ENCODE data around the gene EFNA5.
"Not testable (repeated sequence)": the region's sequence is repeated elsewhere in the genome, so short reads cannot be mapped to it uniquely, and the experiment has no call there.

EFNA5 gene

GRCh38 chr5:107439832-107440231 lies 230.9 kb downstream of the EFNA5 start:
- no peak overlapping the region for H3K9ac ChIP-seq (ENCODE audit: insufficient read length, low read depth)
- H3K4me3 ChIP-seq (ENCODE audit: insufficient read length, low read depth), result no peak overlapping the region
- no peaks in the 10 kb centered on the region for H3K27me3 ChIP-seq (ENCODE audit: insufficient read depth, insufficient read length)
- DNase-seq (ENCODE audit: low read depth, low spot score), result no peak
- no peaks in the 10 kb centered on the region for H3K36me3 ChIP-seq (ENCODE audit: insufficient read depth, insufficient read length, low read length)
- 0 out of 2 replicates have a peak, but pooled peaks cover 4% of the 10 kb centered on the region for H3K9me3 ChIP-seq (ENCODE audit: insufficient read depth, low read length)
- TF ChIP-seq SUZ12 (IDR thresholded peaks at IDR 0.05; ENCODE audit: extremely low read depth, insufficient read depth, insufficient read length), result no peak
- no peak for TF ChIP-seq ZNF274 (IDR thresholded peaks at IDR 0.05; ENCODE audit: low read depth, low read length)
- no peak for TF ChIP-seq YY1 (IDR thresholded peaks at IDR 0.05; ENCODE audit: insufficient read depth, insufficient read length)
- H3K4me1 ChIP-seq (ENCODE audit: insufficient read depth, insufficient read length), result no peaks in the 10 kb centered on the region

- no peak for DNase-seq (ENCODE audit: low read depth, low spot score)
These were observed 232.7 kb downstream of the EFNA5 start for GRCh38 chr5:107437986-107438510.

DNA sequence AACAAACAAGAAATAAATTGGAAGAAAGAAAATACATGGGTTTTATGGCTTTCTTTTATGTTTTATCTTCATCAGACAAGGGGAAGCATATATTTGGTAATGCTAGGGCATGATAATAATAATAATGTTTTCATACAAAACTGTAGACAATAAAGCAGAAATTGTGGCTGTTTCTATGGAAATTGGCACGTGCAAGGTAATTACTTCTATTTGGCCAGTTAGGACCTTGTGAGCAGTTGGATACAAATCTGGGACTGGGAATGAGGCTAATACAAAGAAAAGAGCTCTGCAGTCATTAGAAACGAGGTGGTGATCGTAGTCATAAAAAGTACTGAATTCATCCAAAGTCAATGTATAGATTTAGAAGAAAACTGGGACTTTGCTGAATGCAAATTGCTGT lies 233.6 kb downstream of the EFNA5 start:
- H3K9me3 ChIP-seq (ENCODE audit: insufficient read depth, low read length), result 0 out of 2 replicates have a peak, but pooled peaks cover 4% of the 10 kb centered on the region
- no peak overlapping the region for H3K9ac ChIP-seq (ENCODE audit: insufficient read length, low read depth)
- H3K36me3 ChIP-seq (ENCODE audit: insufficient read depth, insufficient read length, low read length), result no peaks in the 10 kb centered on the region
- no peak for DNase-seq (ENCODE audit: low read depth, low spot score)
- no peaks in the 10 kb centered on the region for H3K27me3 ChIP-seq (ENCODE audit: insufficient read depth, insufficient read length)
- TF ChIP-seq SUZ12 (IDR thresholded peaks at IDR 0.05; ENCODE audit: extremely low read depth, insufficient read depth, insufficient read length), result no peak
- TF ChIP-seq ZNF274 (IDR thresholded peaks at IDR 0.05; ENCODE audit: low read depth, low read length), result no peak
- TF ChIP-seq YY1 (IDR thresholded peaks at IDR 0.05; ENCODE audit: insufficient read depth, insufficient read length), result no peak
- H3K4me3 ChIP-seq (ENCODE audit: insufficient read length, low read depth), result no peak overlapping the region
- no peaks in the 10 kb centered on the region for H3K4me1 ChIP-seq (ENCODE audit: insufficient read depth, insufficient read length)

More at GRCh38 chr5:107437986-107438510, 232.7 kb downstream of the EFNA5 start:
- no peaks in the 10 kb centered on the region for H3K36me3 ChIP-seq (ENCODE audit: insufficient read depth, insufficient read length, low read length)
- H3K9ac ChIP-seq (ENCODE audit: insufficient read length, low read depth), result no peak overlapping the region
- no peaks in the 10 kb centered on the region for H3K4me1 ChIP-seq (ENCODE audit: insufficient read depth, insufficient read length)
- no peak for TF ChIP-seq YY1 (IDR thresholded peaks at IDR 0.05; ENCODE audit: insufficient read depth, insufficient read length)
- TF ChIP-seq SUZ12 (IDR thresholded peaks at IDR 0.05; ENCODE audit: extremely low read depth, insufficient read depth, insufficient read length), result no peak
- no peak for TF ChIP-seq ZNF274 (IDR thresholded peaks at IDR 0.05; ENCODE audit: low read depth, low read length)
- H3K4me3 ChIP-seq (ENCODE audit: insufficient read length, low read depth), result no peak overlapping the region
- 0 out of 2 replicates have a peak, but pooled peaks cover 4% of the 10 kb centered on the region for H3K9me3 ChIP-seq (ENCODE audit: insufficient read depth, low read length)
- H3K27me3 ChIP-seq (ENCODE audit: insufficient read depth, insufficient read length), result no peaks in the 10 kb centered on the region

DNA sequence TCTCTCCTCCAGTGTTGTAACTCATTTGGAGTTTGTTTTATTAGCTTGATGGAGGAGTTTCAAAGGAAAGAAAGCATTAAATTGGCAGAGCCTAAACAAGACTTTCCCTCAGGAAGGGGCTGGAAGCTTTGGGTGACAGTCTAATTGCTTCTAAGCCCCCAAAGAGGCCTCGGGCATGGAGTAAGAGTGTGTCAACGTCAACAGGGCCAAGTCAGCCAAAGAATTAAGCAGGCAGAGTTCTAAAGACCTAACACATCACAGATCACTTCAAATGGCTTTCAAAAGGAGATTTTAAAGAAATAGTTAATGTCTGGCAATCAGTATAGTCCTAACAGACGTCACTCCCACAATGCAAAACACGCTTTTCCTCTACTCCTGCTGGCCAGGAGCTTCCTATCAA lies 234.5 kb downstream of the EFNA5 start:
- Histone ChIP-seq H3K36me3 (ENCODE audit: insufficient read depth, insufficient read length, low read length) (no peaks in the 10 kb centered on the region), H3K4me3 (ENCODE audit: insufficient read length, low read depth) (no peak overlapping the region), H3K4me1 (ENCODE audit: insufficient read depth, insufficient read length) (no peaks in the 10 kb centered on the region), H3K27me3 (ENCODE audit: insufficient read depth, insufficient read length) (no peaks in the 10 kb centered on the region), H3K9me3 (ENCODE audit: insufficient read depth, low read length) (0 out of 2 replicates have a peak, but pooled peaks cover 4% of the 10 kb centered on the region), H3K9ac (ENCODE audit: insufficient read length, low read depth) (no peak overlapping the region)
- DNase-seq (ENCODE audit: low read depth, low spot score), result no peak
- TF ChIP-seq YY1 (IDR thresholded peaks at IDR 0.05; ENCODE audit: insufficient read depth, insufficient read length) (no peak), ZNF274 (IDR thresholded peaks at IDR 0.05; ENCODE audit: low read depth, low read length) (no peak), SUZ12 (IDR thresholded peaks at IDR 0.05; ENCODE audit: extremely low read depth, insufficient read depth, insufficient read length) (no peak)

DNA sequence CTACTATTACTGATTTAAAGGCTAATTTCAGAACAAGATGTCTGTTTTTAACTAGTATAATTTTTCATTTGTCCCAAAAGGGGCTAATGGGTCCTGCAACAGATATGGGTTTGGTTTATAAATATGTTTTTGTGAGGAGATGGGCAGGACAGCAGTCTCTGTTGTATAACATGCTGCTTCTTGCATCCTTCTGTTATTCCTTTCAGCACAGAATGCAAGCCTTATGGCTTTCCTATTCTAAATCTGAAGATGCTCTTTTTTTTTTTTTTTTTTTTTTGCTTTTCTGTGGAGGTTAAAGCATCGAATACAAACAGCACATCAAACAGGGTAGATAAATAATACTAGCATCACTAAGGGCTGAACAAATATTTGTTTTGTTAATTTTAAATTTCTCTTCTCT lies 235.7 kb downstream of the EFNA5 start:
- Histone ChIP-seq H3K9ac (ENCODE audit: insufficient read length, low read depth) (no peak overlapping the region), H3K9me3 (ENCODE audit: insufficient read depth, low read length) (0 out of 2 replicates have a peak, but pooled peaks cover 4% of the 10 kb centered on the region), H3K36me3 (ENCODE audit: insufficient read depth, insufficient read length, low read length) (no peaks in the 10 kb centered on the region), H3K4me3 (ENCODE audit: insufficient read length, low read depth) (no peak overlapping the region), H3K27me3 (ENCODE audit: insufficient read depth, insufficient read length) (no peaks in the 10 kb centered on the region), H3K4me1 (ENCODE audit: insufficient read depth, insufficient read length) (no peaks in the 10 kb centered on the region)
- no peak for DNase-seq (ENCODE audit: low read depth, low spot score)
- TF ChIP-seq ZNF274 (IDR thresholded peaks at IDR 0.05; ENCODE audit: low read depth, low read length), result no peak
- TF ChIP-seq SUZ12 (IDR thresholded peaks at IDR 0.05; ENCODE audit: extremely low read depth, insufficient read depth, insufficient read length), result no peak
- no peak for TF ChIP-seq YY1 (IDR thresholded peaks at IDR 0.05; ENCODE audit: insufficient read depth, insufficient read length)

DNA sequence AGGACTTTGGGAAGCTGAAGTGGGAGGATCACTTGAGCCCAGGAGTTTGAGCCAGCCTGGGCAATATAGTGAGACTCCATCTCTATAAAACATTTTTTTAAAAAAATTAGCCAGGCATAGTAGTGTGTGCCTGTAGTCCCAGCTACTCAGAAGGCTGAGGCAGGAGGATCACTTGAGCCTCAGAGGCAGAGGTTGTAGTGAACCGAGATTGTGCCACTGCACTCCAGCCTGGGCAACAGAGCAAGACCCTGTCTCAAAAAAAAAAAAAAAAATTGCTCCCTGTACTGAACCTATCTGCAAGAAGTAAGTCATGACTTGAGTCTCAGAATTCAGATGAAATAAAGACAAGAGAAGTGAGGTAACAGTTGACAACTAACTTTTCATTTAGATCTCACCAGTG lies 237.1 kb downstream of the EFNA5 start:
- not testable (repeated sequence) for H3K4me1 ChIP-seq (ENCODE audit: insufficient read depth, insufficient read length); H3K27me3 ChIP-seq (ENCODE audit: insufficient read depth, insufficient read length); H3K4me3 ChIP-seq (ENCODE audit: insufficient read length, low read depth); H3K36me3 ChIP-seq (ENCODE audit: insufficient read depth, insufficient read length, low read length); H3K9me3 ChIP-seq (ENCODE audit: insufficient read depth, low read length); DNase-seq (ENCODE audit: low read depth, low spot score); H3K9ac ChIP-seq (ENCODE audit: insufficient read length, low read depth)

- H3K9me3 ChIP-seq (ENCODE audit: insufficient read depth, low read length), result no peaks in the 10 kb centered on the region
- DNase-seq (ENCODE audit: low read depth, low spot score), result peak; percentile 6
- H3K9ac ChIP-seq (ENCODE audit: insufficient read length, low read depth), result no peak overlapping the region
- H3K4me1 ChIP-seq (ENCODE audit: insufficient read depth, insufficient read length), result no peaks in the 10 kb centered on the region
- H3K36me3 ChIP-seq (ENCODE audit: insufficient read depth, insufficient read length, low read length), result no peaks in the 10 kb centered on the region
- H3K27me3 ChIP-seq (ENCODE audit: insufficient read depth, insufficient read length), result no peaks in the 10 kb centered on the region
- H3K4me3 ChIP-seq (ENCODE audit: insufficient read length, low read depth), result no peak overlapping the region
- TF ChIP-seq ZNF274 (IDR thresholded peaks at IDR 0.05; ENCODE audit: low read depth, low read length), result no peak
- TF ChIP-seq YY1 (IDR thresholded peaks at IDR 0.05; ENCODE audit: insufficient read depth, insufficient read length), result no peak
- no peak for TF ChIP-seq SUZ12 (IDR thresholded peaks at IDR 0.05; ENCODE audit: extremely low read depth, insufficient read depth, insufficient read length)
These were observed 238.7 kb downstream of the EFNA5 start for GRCh38 chr5:107431998-107432397.

Measured in NT2/D1 (cell line).